Adipocyte (in vitro differentiated cells): ENCODE data around the gene PTPRM.

ENCODE experiments used
- DNase-seq: peaks from one replicate; pipeline ENCODE4 v3.0.0-alpha.2; 2015; ENCODE audit warnings: low read depth
- H3K27me3 ChIP-seq: replicated peaks from 2 replicates; pipeline ENCODE4 v1.7.0; 2013; ENCODE audit warnings: mild to moderate bottlenecking, low read length, moderate library complexity; ENCODE audit not compliant: control insufficient read depth, insufficient read depth
- H3K36me3 ChIP-seq: 2 replicates; pipeline ENCODE4 v1.7.0; 2013; ENCODE audit warnings: low read length, mild to moderate bottlenecking, moderate library complexity; ENCODE audit not compliant: control insufficient read depth, insufficient read depth, severe bottlenecking
- H3K4me1 ChIP-seq: 2 replicates; pipeline ENCODE4 v1.7.0; 2013; ENCODE audit warnings: mild to moderate bottlenecking, low read length, moderate library complexity; ENCODE audit not compliant: control insufficient read depth, insufficient read depth
- H3K4me3 ChIP-seq: 2 replicates; pipeline ENCODE4 v1.7.0; 2013; ENCODE audit warnings: mild to moderate bottlenecking, low read length, moderate library complexity
- H3K9ac ChIP-seq: 2 replicates; pipeline ENCODE4 v1.7.0; 2013; ENCODE audit warnings: mild to moderate bottlenecking, low read length, moderate library complexity
- H3K9me3 ChIP-seq: 2 replicates; pipeline ENCODE4 v1.7.0; 2013; ENCODE audit warnings: mild to moderate bottlenecking, low read length, moderate library complexity; ENCODE audit not compliant: control insufficient read depth

Gene PTPRM

DNA sequence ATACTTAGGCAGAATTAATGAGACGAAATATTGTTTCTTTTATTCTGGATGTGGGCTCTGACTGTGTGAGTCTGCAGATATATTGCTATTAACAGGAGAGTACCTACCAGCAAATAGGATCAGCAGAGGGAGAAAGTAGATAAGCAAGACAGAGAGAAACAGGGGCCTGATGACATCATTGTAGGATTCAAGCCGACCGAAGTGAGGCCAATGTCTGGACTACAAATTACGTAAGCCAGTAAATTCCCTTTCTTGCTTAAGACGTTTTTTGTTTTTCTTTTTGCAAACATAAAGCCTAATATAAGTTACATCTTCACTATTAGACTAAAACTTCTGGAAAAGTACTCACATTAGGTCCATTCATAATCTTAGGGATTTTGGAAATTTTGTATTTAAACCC, 21.4 kb upstream of the PTPRM start:
- Histone ChIP-seq H3K4me1 (peaks cover 28% of the 10 kb centered on the region), H3K36me3 (no peaks in the 10 kb centered on the region)
- peak; percentile 63 for DNase-seq

DNA sequence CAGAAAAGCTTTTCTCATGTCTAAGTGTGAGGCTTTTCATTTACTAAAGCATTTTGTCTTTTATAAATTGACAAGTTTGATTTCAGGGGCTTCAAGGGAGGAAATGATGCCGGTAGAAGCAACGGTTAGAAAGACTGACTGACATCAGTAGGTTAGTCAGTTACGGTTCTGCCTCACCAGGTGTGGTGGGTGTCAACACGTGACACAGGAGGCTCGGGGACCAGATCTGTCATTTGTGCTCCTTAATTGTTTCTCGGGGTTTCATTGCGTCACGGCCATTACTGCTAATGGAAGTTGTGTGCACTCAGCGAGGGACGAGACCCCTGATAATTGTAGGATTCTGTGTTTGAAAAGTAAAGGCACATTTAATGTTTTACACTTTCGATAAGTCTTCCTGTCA, 18.9 kb upstream of the PTPRM start:
- Histone ChIP-seq H3K36me3 (no peaks in the 10 kb centered on the region), H3K27me3 (no peaks in the 10 kb centered on the region), H3K9me3 (no peaks in the 10 kb centered on the region), H3K4me3 (no peak overlapping the region), H3K9ac (no peak overlapping the region), H3K4me1 (peaks cover 28% of the 10 kb centered on the region)
- DNase-seq: no peak

More for the DNA sequence above, 21.4 kb upstream of the PTPRM start:
- Histone ChIP-seq H3K27me3 (no peaks in the 10 kb centered on the region), H3K4me3 (no peak overlapping the region), H3K9ac (no peak overlapping the region), H3K9me3 (no peaks in the 10 kb centered on the region)

DNA sequence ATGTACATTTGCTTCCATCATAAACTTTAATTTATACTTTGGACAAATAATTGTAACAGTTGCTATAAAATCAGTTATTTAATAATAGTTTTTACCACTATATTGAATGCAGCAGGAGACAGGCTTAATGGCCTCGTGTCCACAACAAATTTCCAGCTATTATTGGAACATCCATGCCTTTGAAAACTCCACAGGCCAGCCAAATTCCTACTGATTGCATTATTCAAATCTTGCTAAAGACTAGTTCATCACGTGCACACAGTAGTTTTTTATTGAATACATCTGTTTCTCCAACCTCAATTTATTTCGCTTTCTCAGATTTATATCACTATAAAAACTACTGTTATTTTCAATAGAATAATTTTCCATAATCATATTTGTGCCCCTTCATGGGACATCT, 18.4 kb upstream of the PTPRM start:
- Histone ChIP-seq H3K9ac (no peak overlapping the region), H3K9me3 (no peaks in the 10 kb centered on the region), H3K4me3 (no peak overlapping the region), H3K27me3 (no peaks in the 10 kb centered on the region), H3K36me3 (no peaks in the 10 kb centered on the region), H3K4me1 (peaks cover 28% of the 10 kb centered on the region)
- DNase-seq: peak; percentile 66

DNA sequence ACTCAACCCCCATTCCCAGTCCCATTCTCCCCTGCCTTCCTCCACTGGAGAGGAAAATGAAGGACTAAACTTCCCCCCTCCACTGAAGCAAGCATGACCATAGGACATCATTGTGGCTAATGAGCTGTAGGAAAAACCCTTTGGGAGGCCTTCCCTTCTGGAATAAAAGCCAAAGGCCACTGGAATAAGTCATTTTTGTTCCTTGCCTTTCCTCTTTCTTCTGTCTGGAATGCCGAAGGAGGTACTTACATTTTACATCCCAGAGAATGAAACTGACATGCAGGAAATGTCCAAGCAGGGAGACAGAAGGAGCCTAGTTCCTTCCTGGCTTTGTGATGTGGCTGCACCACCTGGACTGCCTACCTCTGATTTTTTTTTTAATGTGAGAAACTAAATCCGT, 9.1 kb upstream of the PTPRM start:
- Histone ChIP-seq H3K27me3 (no peaks in the 10 kb centered on the region), H3K9ac (no peak overlapping the region), H3K9me3 (no peaks in the 10 kb centered on the region), H3K4me3 (no peak overlapping the region), H3K36me3 (no peaks in the 10 kb centered on the region), H3K4me1 (no peaks in the 10 kb centered on the region)
- no peak for DNase-seq

DNA sequence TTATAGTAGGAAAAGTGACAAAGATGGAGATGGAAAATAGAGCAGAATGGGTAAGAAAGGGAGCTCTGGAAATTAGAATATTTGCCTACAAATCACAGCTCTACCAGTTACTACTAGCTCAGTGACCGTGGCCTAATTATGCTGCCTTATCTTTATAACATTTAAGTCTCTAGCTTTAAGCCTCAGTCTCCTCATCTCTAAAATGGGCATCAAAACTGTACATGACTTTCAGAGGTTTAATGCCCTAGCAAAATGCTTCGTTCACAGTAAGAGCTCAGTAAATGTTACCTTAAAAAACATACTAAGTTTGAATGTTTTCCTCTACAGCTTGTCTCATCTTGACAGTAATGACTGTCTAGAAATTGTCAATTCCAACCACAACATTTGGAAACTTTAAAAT, 8.3 kb upstream of the PTPRM start:
- DNase-seq: no peak
- Histone ChIP-seq H3K4me3 (no peak overlapping the region), H3K27me3 (no peaks in the 10 kb centered on the region), H3K4me1 (no peaks in the 10 kb centered on the region), H3K36me3 (no peaks in the 10 kb centered on the region), H3K9ac (no peak overlapping the region), H3K9me3 (no peaks in the 10 kb centered on the region)

DNA sequence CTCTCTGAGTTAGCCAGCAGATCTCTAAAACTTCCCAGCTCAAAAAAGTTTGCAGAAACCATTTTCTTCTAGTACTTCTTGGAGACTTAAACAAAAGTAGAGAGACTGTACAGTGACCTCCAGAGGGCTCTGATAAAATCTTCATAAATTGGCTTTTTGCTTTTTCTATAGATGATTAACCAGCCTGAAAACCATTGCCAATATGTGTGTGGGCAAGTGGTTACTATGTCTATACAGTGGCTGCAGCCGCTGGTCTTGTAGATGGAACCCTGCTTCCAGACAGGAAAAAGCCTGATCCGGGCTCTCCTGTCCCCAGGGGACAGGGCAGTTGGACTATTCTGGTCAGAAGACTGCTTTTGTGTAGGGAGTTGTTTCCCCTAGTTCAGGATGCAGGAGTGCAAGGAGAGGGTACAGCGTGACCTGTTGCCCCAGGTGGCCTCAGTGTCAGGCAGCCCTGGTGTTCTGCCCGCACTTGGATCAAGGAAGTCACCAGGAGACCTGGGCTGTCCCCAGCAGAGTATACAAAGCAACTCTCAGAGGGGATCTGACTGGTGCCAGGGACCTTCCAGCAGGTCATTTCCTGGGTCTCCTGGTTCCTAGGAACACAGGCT, 7.3 kb upstream of the PTPRM start:
- DNase-seq: no peak
- Histone ChIP-seq H3K4me3 (no peak overlapping the region), H3K4me1 (no peaks in the 10 kb centered on the region), H3K9ac (no peak overlapping the region), H3K9me3 (no peaks in the 10 kb centered on the region), H3K36me3 (no peaks in the 10 kb centered on the region), H3K27me3 (no peaks in the 10 kb centered on the region)

DNA sequence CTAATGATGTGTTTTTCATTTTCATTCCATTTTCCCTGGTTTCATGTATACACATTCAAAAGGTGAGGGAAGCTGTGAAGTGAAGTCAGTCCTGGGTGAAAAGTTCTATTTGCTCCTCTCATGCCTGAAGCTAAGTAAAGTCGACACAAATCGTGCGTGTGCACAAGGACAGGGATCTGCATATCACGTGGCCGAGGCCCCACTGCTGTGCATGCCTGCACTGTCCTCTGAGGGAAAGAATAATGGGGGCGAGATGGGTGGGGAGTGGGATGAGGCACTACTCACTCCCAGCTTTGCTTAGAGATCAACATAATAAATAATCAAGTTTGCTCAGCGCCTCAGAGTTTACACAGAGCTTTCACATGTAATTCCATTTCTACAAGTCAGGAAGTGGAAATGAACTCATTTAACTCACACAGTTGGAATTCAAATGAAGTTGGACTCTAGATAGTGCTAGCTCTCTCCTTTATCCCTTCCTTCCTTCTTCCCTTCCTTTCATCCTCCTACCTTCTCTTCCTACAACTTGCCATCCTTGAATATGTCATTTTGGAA, 5.1 kb upstream of the PTPRM start:
- Histone ChIP-seq H3K4me3 (no peak overlapping the region), H3K4me1 (peaks cover 8% of the 10 kb centered on the region), H3K9me3 (no peaks in the 10 kb centered on the region), H3K9ac (no peak overlapping the region), H3K27me3 (no peaks in the 10 kb centered on the region), H3K36me3 (no peaks in the 10 kb centered on the region)
- no peak for DNase-seq

DNA sequence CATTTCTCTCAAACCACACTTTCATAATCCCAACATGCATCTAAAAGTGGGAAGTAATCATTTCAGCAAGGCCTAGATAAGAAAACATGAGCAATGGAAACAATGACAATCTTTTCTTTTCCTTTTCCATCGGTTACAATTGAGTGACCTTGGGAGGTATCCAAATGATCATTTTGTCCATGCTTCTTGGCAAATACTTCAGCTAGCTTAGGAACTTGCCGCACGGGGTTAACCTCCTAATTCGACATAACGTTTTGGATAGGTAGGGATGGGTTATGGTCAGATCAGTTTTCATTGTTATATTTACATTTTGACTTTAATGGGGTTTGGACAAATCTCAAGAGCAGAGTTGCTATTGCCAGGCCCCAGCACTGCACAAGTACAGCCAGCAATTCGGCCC, 4.6 kb upstream of the PTPRM start:
- H3K27me3 ChIP-seq: no peaks in the 10 kb centered on the region
- H3K4me3 ChIP-seq: no peak overlapping the region
- no peak for DNase-seq
- H3K36me3 ChIP-seq: no peaks in the 10 kb centered on the region
- H3K9me3 ChIP-seq: no peaks in the 10 kb centered on the region
- peaks cover 8% of the 10 kb centered on the region for H3K4me1 ChIP-seq
- no peak overlapping the region for H3K9ac ChIP-seq

DNA sequence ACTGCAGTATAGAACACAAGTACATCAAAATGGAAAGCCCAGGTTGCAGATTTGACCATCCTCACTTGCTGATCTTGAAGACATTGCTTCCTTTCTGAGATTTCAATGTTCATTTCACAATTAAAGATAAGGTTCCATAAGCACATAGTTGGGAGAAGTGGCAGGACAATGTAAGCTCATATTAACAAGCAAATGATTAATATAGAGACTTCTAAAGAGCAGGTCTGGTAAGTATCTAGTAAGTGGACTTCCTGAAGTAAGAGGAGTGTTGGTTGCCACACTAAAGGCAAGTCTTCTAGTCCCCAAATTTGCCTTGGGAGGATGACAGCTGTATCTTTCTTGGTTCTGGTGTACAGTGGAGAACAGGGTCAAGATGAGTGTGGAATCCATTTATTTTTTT, 1.4 kb upstream of the PTPRM start:
- Histone ChIP-seq H3K27me3 (no peaks in the 10 kb centered on the region), H3K36me3 (no peaks in the 10 kb centered on the region), H3K9me3 (no peaks in the 10 kb centered on the region), H3K4me1 (peaks cover 22% of the 10 kb centered on the region), H3K4me3 (peak overlapping the region; percentile 93), H3K9ac (peak overlapping the region; percentile 96)
- peak; percentile 6 for DNase-seq

DNA sequence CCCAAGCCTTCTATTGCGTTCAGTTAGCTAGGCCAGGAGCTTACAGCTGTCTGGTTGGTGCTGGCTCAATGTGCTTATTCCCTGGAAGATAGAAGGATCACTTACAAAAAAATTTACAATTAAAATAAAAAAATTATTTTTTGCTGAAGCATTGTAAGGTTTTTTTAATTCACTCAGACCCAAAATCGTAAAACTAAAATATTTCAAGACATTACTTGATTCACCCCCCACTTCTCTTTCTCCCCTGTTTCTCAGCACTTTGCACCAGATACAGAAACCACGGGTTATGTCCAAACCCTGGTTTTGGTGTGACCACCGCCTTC, 911 bp upstream of the PTPRM start:
- DNase-seq: no peak
- peaks cover 22% of the 10 kb centered on the region for H3K4me1 ChIP-seq
- H3K9me3 ChIP-seq: no peaks in the 10 kb centered on the region
- H3K4me3 ChIP-seq: peak overlapping the region; percentile 93
- H3K27me3 ChIP-seq: no peaks in the 10 kb centered on the region
- peak overlapping the region; percentile 96 for H3K9ac ChIP-seq
- no peaks in the 10 kb centered on the region for H3K36me3 ChIP-seq

DNA sequence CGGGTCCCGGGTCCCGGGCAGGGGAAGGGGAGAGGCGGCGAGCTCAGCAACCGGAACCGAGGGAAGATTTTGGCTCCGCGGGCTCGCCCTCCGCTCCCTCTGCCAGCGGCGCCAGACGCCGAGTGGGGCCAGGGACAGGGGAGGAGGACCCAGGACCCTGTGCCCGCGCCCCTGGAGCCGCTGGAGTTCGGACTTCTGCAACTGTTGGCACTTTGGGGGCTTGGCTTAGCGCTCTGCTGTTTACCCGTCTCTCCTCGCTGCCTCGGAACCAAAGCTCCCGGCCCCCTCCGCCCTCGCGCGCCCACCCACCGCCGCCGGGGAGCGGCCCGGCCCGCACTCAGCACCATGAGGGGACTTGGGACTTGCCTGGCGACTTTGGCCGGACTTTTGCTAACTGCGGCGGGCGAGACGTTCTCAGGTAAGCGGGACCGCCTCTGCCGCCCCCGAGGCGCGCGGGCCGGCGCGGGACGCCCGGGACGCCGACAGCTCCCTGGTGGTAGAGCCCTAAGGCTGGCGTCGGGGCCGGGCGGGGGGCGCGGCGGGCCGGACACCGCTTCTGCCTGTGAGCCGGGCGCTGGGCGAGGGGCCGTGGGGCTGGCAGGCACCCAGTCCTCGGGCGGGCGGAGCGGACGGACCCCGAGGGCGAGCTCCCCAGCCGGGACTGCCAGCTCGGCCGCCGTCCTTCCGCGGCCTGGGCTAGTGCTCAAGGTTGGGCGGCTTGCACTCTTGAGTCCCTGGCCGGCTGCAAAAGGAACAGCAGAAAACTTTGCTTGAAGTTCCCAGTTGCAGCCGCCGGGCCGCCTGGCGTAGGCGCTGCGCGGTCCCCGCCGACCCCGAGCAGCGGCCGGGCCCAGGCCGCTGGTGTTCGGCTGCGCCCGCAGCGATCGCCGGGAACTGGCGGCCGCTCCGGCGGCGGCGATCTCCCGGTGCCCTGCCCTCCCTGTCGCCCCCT, 634 bp downstream of the PTPRM start:
- no peaks in the 10 kb centered on the region for H3K9me3 ChIP-seq
- DNase-seq: peak; percentile 75
- H3K27me3 ChIP-seq: no peaks in the 10 kb centered on the region
- H3K4me3 ChIP-seq: peak overlapping the region; percentile 93
- H3K4me1 ChIP-seq: peaks cover 27% of the 10 kb centered on the region
- no peaks in the 10 kb centered on the region for H3K36me3 ChIP-seq
- H3K9ac ChIP-seq: peak overlapping the region; percentile 95
